ENCODE measurements around the gene MYO5A. TPM values are rescaled to one million over a fixed set of nuclear protein-coding genes. Genes with fewer than 3 reads are reported as not detected.

The MYO5A gene
- total RNA-seq, 1 donor from 2014 or later: 6.5 TPM

DNA sequence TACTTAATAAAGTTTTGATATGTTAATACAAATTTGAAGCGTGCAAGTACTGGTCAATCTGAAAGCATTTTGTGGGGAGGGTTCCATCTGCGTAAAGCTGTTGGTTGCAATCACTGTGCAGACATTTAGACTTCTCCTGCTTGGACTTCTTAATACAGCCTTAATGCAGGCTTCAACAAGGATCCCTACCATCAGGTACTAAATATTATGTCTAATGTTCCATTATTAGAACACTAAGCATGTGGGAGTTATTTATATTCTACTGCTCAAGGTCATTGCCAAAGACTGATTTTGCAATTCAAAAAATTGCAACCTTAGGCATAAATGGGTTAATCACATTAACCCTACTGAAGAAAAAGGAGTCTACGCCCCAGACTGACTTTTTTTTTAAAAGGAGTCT lies 159.2 kb downstream of the MYO5A start:
- Histone ChIP-seq H3K27ac (replicated peaks) (peak overlapping the region; percentile 34), H3K27me3 (ENCODE audit: low read depth) (no peaks in the 10 kb centered on the region), H3K9me3 (replicated peaks) (peaks cover 2% of the 10 kb centered on the region), H3K4me3 (no peak overlapping the region), H3K4me1 (peaks cover 19% of the 10 kb centered on the region), H3K36me3 (peaks cover 43% of the 10 kb centered on the region)
- no peak for DNase-seq
- no peak for TF ChIP-seq CTCF (IDR thresholded peaks at IDR 0.05; ENCODE audit: borderline replicate concordance)
- intact Hi-C loops (cut with micrococcal nuclease): no loop called here

- no peak overlapping the region for H3K4me3 ChIP-seq
- intact Hi-C loops (cut with micrococcal nuclease): no loop called here
- H3K4me1 ChIP-seq: peaks cover 19% of the 10 kb centered on the region
- TF ChIP-seq CTCF (IDR thresholded peaks at IDR 0.05; ENCODE audit: borderline replicate concordance): no peak
- H3K27me3 ChIP-seq (ENCODE audit: low read depth): no peaks in the 10 kb centered on the region
- no peak for DNase-seq
- peaks cover 43% of the 10 kb centered on the region for H3K36me3 ChIP-seq
- H3K9me3 ChIP-seq (replicated peaks): no peaks in the 10 kb centered on the region
- peak overlapping the region; percentile 34 for H3K27ac ChIP-seq (replicated peaks)
These were observed 159.7 kb downstream of the MYO5A start for GRCh38 chr15:52369030-52369429.

- TF ChIP-seq CTCF (IDR thresholded peaks at IDR 0.05; ENCODE audit: borderline replicate concordance): no peak
These were observed 160.3 kb downstream of the MYO5A start for GRCh38 chr15:52368402-52368801.

DNA sequence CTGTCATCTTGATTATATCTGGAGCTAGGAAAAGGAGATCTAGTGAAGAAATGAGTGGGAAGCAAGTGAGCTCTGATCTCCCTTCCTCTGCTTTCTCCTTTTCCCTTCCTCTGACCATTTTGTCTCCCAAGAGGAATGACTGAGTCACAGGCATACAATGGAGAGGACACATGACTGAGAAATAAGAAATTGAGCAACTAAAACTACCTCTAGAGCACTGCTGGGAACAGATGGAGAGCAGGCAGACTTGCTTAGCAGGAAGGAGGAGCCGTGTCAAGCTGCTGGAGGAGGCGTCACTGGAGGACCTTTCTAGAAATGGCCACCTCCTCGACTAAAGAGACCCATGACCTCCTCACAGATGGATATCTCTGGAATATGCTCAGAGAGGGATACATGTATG lies 166.2 kb downstream of the MYO5A start:
- H3K27me3 ChIP-seq (ENCODE audit: low read depth): no peaks in the 10 kb centered on the region
- peaks cover 43% of the 10 kb centered on the region for H3K36me3 ChIP-seq
- H3K27ac ChIP-seq (replicated peaks): peak overlapping the region; percentile 9
- peaks cover 14% of the 10 kb centered on the region for H3K4me1 ChIP-seq
- no peaks in the 10 kb centered on the region for H3K9me3 ChIP-seq (replicated peaks)
- intact Hi-C loops (cut with micrococcal nuclease): no loop called here
- no peak for TF ChIP-seq CTCF (IDR thresholded peaks at IDR 0.05; ENCODE audit: borderline replicate concordance)
- DNase-seq: no peak
- no peak overlapping the region for H3K4me3 ChIP-seq

More at GRCh38 chr15:52368402-52368801, 160.3 kb downstream of the MYO5A start:
- no peaks in the 10 kb centered on the region for H3K9me3 ChIP-seq (replicated peaks)
- H3K27me3 ChIP-seq (ENCODE audit: low read depth): no peaks in the 10 kb centered on the region
- peaks cover 19% of the 10 kb centered on the region for H3K4me1 ChIP-seq
- H3K4me3 ChIP-seq: no peak overlapping the region
- intact Hi-C loops (cut with micrococcal nuclease): no loop called here
- peaks cover 46% of the 10 kb centered on the region for H3K36me3 ChIP-seq
- DNase-seq: no peak
- H3K27ac ChIP-seq (replicated peaks): no peak overlapping the region

- no peaks in the 10 kb centered on the region for H3K9me3 ChIP-seq (replicated peaks)
- TF ChIP-seq CTCF (IDR thresholded peaks at IDR 0.05; ENCODE audit: borderline replicate concordance): no peak
- no peak for DNase-seq
- no peaks in the 10 kb centered on the region for H3K27me3 ChIP-seq (ENCODE audit: low read depth)
- intact Hi-C loops (cut with micrococcal nuclease): no loop called here
- H3K36me3 ChIP-seq: peaks cover 42% of the 10 kb centered on the region
- H3K4me1 ChIP-seq: peaks cover 14% of the 10 kb centered on the region
- peak overlapping the region; percentile 9 for H3K27ac ChIP-seq (replicated peaks)
- H3K4me3 ChIP-seq: no peak overlapping the region
These were observed 166.6 kb downstream of the MYO5A start for GRCh38 chr15:52361975-52362494.
